K562 (cell line): Measurements from ENCODE around the gene ZNF200. TPM values are rescaled to one million over a fixed set of nuclear protein-coding genes. Genes with fewer than 3 reads are reported as not detected.

ENCODE experiments used
- CEBPG ChIP-seq, 3 experiments: fragments of 200-800 bp in 1 of 3; sonication (Bioruptor generic) in 1 of 3; sonication (generic) in 1 of 3; formaldehyde crosslinking in 1 of 3; IDR thresholded peaks in 2 of 3; conservative IDR thresholded peaks in 1 of 3; 2 replicates each; pipeline versions ENCODE4 v1.6.1 to v1.8.0; 2016 to 2022; ENCODE audit warnings: missing compliant biosample characterization in 2 of 3, missing genetic modification characterization in 2 of 3, mild to moderate bottlenecking in 1 of 3, missing genetic modification reagents in 1 of 3
- HIVEP1 ChIP-seq: fragments of 250-450 bp; sonication (Bioruptor Pico); IDR thresholded peaks from 2 replicates; pipeline ENCODE4 v1.4.0; 2020; ENCODE audit warnings: mild to moderate bottlenecking
- KHSRP ChIP-seq: fragments of 450-650 bp; IDR thresholded peaks from 2 replicates; pipeline ENCODE4 v1.6.1; 2017
- RBM22 ChIP-seq: fragments of 200-400 bp; formaldehyde crosslinking; IDR thresholded peaks from 2 replicates; pipeline ENCODE4 v1.6.1; 2018; ENCODE audit warnings: low read length, low read depth; ENCODE audit not compliant: poor library complexity, severe bottlenecking
- ZNF324 ChIP-seq: fragments of 250-450 bp; sonication (Bioruptor Pico); IDR thresholded peaks from 2 replicates; pipeline ENCODE4 v1.4.0; 2020; ENCODE audit warnings: mild to moderate bottlenecking
- ZNF644 ChIP-seq: fragments of 200-800 bp; sonication (Bioruptor generic); IDR thresholded peaks from 2 replicates; pipeline ENCODE4 v1.6.1; 2016; ENCODE audit warnings: low read depth, missing genetic modification characterization, missing compliant biosample characterization
- polyA plus RNA-seq, 8 experiments: library from polyadenylated mRNA; depleted of rRNA in 4 of 8; stranded (reverse) in 5 of 8; unstranded in 3 of 8; fragments of >200 nt; fragmentation: Nextera tagmentation in 2 of 8; fragmentation: Illumina TruSeq in 1 of 8; extraction: Ambion mirVana in 2 of 8; extraction: Trizol in 1 of 8; gene quantifications; 2 replicates each; pipeline versions ENCODE4 v1.2.1 to v1.2.3, GENCODE V29; 2011 to 2014; ENCODE audit warnings: inconsistent platforms in 1 of 8, missing spikeins in 1 of 8
- total RNA-seq, 7 experiments: library from RNA; depleted of rRNA in 6 of 7; stranded (reverse); fragments of >200 nt in 6 of 7; fragmentation: Illumina TruSeq in 2 of 7; extraction: Trizol in 2 of 7; gene quantifications; 2 replicates each; pipeline versions ENCODE4 v1.2.1 to v1.2.3, GENCODE V29; 2011 to 2021; ENCODE audit warnings: low replicate concordance in 1 of 7
- TF ChIP-seq, protein P1 (sequence below): fragments of 200-800 bp; sonication (Bioruptor generic); IDR thresholded peaks from 2 replicates; pipeline ENCODE4 v1.6.1; 2017; ENCODE audit warnings: missing genetic modification characterization, missing compliant biosample characterization
- TF ChIP-seq, protein P2 (sequence below): fragments of 200-800 bp; sonication (Bioruptor generic); IDR thresholded peaks from 2 replicates; pipeline ENCODE4 v1.6.1; 2016; ENCODE audit warnings: missing genetic modification characterization, missing compliant biosample characterization

ZNF200 gene
- total and polyA plus RNA-seq, 9 of the 15 experiments (the other 6 are each of a cell fraction or from before 2014, with no cell fraction given) = 4.8 to 14.5 (median 9.2) TPM

DNA sequence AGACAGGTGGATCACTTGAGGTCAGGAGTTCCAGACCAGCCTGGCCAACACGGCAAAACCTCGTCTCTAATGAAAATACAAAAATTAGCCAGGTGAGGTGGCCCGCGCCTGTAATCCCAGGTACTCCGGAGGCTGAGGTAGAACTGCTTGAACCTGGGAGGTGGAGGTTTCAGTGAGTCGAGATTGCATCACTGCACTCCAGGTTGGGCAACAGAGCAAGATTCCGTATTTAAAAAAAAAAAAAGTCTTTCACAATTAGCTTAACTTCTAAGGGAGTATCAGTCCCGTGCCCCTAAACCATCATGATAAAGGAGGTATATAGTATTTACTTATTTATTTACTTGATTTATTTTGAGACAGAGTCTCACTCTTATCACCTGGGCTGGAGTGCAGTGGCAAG is 24.9 kb upstream of the ZNF200 start (continued):
- TF ChIP-seq, protein P1, sequence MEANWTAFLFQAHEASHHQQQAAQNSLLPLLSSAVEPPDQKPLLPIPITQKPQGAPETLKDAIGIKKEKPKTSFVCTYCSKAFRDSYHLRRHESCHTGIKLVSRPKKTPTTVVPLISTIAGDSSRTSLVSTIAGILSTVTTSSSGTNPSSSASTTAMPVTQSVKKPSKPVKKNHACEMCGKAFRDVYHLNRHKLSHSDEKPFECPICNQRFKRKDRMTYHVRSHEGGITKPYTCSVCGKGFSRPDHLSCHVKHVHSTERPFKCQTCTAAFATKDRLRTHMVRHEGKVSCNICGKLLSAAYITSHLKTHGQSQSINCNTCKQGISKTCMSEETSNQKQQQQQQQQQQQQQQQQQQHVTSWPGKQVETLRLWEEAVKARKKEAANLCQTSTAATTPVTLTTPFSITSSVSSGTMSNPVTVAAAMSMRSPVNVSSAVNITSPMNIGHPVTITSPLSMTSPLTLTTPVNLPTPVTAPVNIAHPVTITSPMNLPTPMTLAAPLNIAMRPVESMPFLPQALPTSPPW (CRISPR knock-in tag) = no peak
- TF ChIP-seq HIVEP1 (no peak), CEBPG (CRISPR knock-in tag; IDR thresholded peaks at IDR 0.05) (no peak), CEBPG (tag; conservative IDR thresholded peaks at IDR 0.05 in 1 of 2, IDR thresholded peaks at IDR 0.05 in 1 of 2) (peak; percentile 33 to 56; a peak in 3 of 4 replicates), ZNF644 (tag) (no peak), KHSRP (no peak), ZNF324 (no peak), RBM22 (no peak)
- TF ChIP-seq, protein P2, sequence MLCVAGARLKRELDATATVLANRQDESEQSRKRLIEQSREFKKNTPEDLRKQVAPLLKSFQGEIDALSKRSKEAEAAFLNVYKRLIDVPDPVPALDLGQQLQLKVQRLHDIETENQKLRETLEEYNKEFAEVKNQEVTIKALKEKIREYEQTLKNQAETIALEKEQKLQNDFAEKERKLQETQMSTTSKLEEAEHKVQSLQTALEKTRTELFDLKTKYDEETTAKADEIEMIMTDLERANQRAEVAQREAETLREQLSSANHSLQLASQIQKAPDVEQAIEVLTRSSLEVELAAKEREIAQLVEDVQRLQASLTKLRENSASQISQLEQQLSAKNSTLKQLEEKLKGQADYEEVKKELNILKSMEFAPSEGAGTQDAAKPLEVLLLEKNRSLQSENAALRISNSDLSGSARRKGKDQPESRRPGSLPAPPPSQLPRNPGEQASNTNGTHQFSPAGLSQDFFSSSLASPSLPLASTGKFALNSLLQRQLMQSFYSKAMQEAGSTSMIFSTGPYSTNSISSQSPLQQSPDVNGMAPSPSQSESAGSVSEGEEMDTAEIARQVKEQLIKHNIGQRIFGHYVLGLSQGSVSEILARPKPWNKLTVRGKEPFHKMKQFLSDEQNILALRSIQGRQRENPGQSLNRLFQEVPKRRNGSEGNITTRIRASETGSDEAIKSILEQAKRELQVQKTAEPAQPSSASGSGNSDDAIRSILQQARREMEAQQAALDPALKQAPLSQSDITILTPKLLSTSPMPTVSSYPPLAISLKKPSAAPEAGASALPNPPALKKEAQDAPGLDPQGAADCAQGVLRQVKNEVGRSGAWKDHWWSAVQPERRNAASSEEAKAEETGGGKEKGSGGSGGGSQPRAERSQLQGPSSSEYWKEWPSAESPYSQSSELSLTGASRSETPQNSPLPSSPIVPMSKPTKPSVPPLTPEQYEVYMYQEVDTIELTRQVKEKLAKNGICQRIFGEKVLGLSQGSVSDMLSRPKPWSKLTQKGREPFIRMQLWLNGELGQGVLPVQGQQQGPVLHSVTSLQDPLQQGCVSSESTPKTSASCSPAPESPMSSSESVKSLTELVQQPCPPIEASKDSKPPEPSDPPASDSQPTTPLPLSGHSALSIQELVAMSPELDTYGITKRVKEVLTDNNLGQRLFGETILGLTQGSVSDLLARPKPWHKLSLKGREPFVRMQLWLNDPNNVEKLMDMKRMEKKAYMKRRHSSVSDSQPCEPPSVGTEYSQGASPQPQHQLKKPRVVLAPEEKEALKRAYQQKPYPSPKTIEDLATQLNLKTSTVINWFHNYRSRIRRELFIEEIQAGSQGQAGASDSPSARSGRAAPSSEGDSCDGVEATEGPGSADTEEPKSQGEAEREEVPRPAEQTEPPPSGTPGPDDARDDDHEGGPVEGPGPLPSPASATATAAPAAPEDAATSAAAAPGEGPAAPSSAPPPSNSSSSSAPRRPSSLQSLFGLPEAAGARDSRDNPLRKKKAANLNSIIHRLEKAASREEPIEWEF (CRISPR knock-in tag) = no peak
- TF ChIP-seq, all 486 proteins: peak for 3
